Retinal pigment epithelial cell (primary cell): ENCODE results near the gene FILIP1.
"Not testable (repeated sequence)": the region's sequence is repeated elsewhere in the genome, so short reads cannot be mapped to it uniquely, and the experiment has no call there.

Source experiments
- DNase-seq: peaks from one replicate; pipeline ENCODE4 v3.0.0-alpha.2; 2010; ENCODE audit warnings: low read depth
- H3K4me3 ChIP-seq: 2 replicates; pipeline ENCODE4 v1.5.1; 2011; ENCODE audit warnings: mild to moderate bottlenecking, low read length, control low read depth, moderate library complexity
- CTCF ChIP-seq: conservative IDR thresholded peaks from 2 replicates; pipeline ENCODE4 v1.5.1; 2011; ENCODE audit warnings: low read depth, low read length, control low read depth, inconsistent platforms

FILIP1 gene

GRCh38 chr6:75414445-75415021, 79.1 kb downstream of the FILIP1 start:
- DNase-seq, result no peak
- TF ChIP-seq CTCF, result no peak
- H3K4me3 ChIP-seq, result no peak overlapping the region

GRCh38 chr6:75412969-75413662, 80.5 kb downstream of the FILIP1 start:
- no peak for TF ChIP-seq CTCF
- no peak for DNase-seq
- H3K4me3 ChIP-seq, result no peak overlapping the region

- DNase-seq, H3K4me3 ChIP-seq: not testable (repeated sequence)
Observed at GRCh38 chr6:75410564-75410963, 83.0 kb downstream of the FILIP1 start.

- no peak overlapping the region for H3K4me3 ChIP-seq
- no peak for TF ChIP-seq CTCF
- DNase-seq, result no peak
Observed at GRCh38 chr6:75409928-75410327, 83.7 kb downstream of the FILIP1 start.

- no peak for DNase-seq
- no peak for TF ChIP-seq CTCF
- H3K4me3 ChIP-seq, result no peak overlapping the region
Observed at GRCh38 chr6:75409286-75409685, 84.3 kb downstream of the FILIP1 start.

GRCh38 chr6:75403563-75404080, 90.0 kb downstream of the FILIP1 start:
- no peak overlapping the region for H3K4me3 ChIP-seq
- no peak for TF ChIP-seq CTCF
- no peak for DNase-seq

GRCh38 chr6:75402296-75402695, 91.3 kb downstream of the FILIP1 start:
- no peak for TF ChIP-seq CTCF
- DNase-seq, result no peak
- H3K4me3 ChIP-seq, result no peak overlapping the region
